ENCODE measurements around the gene TEX14. TPM values are rescaled to one million over a fixed set of nuclear protein-coding genes. Genes with fewer than 3 reads are reported as not detected.

The TEX14 gene
- total RNA-seq, 4 donors from 2014 or later: 0.13 TPM; not detected in 3

DNA sequence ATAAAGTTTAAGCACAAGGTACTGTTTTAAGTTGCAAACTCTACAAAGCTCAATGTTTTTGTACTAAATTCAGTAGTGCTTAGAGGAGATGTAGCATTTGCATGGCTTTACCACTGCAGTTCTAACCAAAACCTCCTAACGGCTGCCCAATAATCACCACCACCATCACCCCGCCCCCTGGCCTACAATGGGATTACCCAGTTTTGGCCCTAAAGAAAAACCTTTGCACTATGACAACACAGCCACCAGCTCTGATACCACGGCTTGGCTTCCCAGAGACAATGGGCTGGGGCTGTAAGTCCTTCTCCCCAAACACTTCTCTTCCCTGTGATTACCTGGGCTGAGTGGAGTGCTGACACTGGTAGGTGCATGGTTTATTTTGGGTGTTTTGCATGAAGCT, 119.0 kb downstream of the TEX14 start:
- no peak overlapping the region for H3K4me3 ChIP-seq
- no peaks in the 10 kb centered on the region for H3K4me1 ChIP-seq
- H3K36me3 ChIP-seq: no peaks in the 10 kb centered on the region
- no peaks in the 10 kb centered on the region for H3K9me3 ChIP-seq
- no peak for TF ChIP-seq POLR2A (IDR thresholded peaks at IDR 0.05)
- TF ChIP-seq, protein P1, sequence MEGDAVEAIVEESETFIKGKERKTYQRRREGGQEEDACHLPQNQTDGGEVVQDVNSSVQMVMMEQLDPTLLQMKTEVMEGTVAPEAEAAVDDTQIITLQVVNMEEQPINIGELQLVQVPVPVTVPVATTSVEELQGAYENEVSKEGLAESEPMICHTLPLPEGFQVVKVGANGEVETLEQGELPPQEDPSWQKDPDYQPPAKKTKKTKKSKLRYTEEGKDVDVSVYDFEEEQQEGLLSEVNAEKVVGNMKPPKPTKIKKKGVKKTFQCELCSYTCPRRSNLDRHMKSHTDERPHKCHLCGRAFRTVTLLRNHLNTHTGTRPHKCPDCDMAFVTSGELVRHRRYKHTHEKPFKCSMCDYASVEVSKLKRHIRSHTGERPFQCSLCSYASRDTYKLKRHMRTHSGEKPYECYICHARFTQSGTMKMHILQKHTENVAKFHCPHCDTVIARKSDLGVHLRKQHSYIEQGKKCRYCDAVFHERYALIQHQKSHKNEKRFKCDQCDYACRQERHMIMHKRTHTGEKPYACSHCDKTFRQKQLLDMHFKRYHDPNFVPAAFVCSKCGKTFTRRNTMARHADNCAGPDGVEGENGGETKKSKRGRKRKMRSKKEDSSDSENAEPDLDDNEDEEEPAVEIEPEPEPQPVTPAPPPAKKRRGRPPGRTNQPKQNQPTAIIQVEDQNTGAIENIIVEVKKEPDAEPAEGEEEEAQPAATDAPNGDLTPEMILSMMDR (IDR thresholded peaks at IDR 0.05): no peak
- no peak for DNase-seq
- no peaks in the 10 kb centered on the region for H3K27me3 ChIP-seq
- H3K27ac ChIP-seq: no peak overlapping the region

- Histone ChIP-seq H3K4me3 (no peak overlapping the region), H3K36me3 (no peaks in the 10 kb centered on the region), H3K27ac (no peak overlapping the region), H3K9me3 (no peaks in the 10 kb centered on the region), H3K4me1 (no peaks in the 10 kb centered on the region), H3K27me3 (no peaks in the 10 kb centered on the region)
- no peak for DNase-seq
- no peak for TF ChIP-seq POLR2A (IDR thresholded peaks at IDR 0.05)
These were observed 121.1 kb downstream of the TEX14 start for GRCh38 chr17:58570758-58571157.

DNA sequence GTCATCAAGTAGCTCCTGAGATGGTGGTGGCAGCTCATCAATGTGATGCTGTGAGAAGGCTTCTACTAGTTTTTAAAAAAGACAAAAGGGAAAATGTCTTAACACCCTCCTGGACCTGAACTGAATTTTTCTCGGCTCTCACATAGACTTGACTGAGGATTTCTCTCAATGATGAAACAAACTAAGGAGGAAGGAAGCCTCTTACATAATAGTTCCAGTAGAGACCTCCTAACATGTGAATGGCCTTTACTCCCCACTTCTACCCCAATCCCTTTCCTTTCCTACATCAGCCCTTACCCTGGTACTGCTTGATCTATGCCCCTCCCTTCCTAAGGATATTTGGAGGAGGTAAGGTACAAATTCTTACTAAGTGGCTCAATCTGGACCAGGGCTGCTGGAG, 122.6 kb downstream of the TEX14 start:
- H3K4me3 ChIP-seq: no peak overlapping the region
- H3K9me3 ChIP-seq: no peaks in the 10 kb centered on the region
- DNase-seq: no peak
- no peak for TF ChIP-seq POLR2A (IDR thresholded peaks at IDR 0.05)
- TF ChIP-seq, protein P1 (IDR thresholded peaks at IDR 0.05): no peak
- no peaks in the 10 kb centered on the region for H3K36me3 ChIP-seq
- no peaks in the 10 kb centered on the region for H3K27me3 ChIP-seq
- H3K27ac ChIP-seq: no peak overlapping the region
- no peaks in the 10 kb centered on the region for H3K4me1 ChIP-seq

GRCh38 chr17:58568044-58568799, 123.6 kb downstream of the TEX14 start:
- Histone ChIP-seq H3K4me1 (no peaks in the 10 kb centered on the region), H3K27me3 (no peaks in the 10 kb centered on the region), H3K9me3 (no peaks in the 10 kb centered on the region), H3K4me3 (no peak overlapping the region), H3K36me3 (no peaks in the 10 kb centered on the region), H3K27ac (no peak overlapping the region)
- no peak for TF ChIP-seq POLR2A (IDR thresholded peaks at IDR 0.05)
- TF ChIP-seq, protein P1 (IDR thresholded peaks at IDR 0.05): no peak
- no peak for DNase-seq

DNA sequence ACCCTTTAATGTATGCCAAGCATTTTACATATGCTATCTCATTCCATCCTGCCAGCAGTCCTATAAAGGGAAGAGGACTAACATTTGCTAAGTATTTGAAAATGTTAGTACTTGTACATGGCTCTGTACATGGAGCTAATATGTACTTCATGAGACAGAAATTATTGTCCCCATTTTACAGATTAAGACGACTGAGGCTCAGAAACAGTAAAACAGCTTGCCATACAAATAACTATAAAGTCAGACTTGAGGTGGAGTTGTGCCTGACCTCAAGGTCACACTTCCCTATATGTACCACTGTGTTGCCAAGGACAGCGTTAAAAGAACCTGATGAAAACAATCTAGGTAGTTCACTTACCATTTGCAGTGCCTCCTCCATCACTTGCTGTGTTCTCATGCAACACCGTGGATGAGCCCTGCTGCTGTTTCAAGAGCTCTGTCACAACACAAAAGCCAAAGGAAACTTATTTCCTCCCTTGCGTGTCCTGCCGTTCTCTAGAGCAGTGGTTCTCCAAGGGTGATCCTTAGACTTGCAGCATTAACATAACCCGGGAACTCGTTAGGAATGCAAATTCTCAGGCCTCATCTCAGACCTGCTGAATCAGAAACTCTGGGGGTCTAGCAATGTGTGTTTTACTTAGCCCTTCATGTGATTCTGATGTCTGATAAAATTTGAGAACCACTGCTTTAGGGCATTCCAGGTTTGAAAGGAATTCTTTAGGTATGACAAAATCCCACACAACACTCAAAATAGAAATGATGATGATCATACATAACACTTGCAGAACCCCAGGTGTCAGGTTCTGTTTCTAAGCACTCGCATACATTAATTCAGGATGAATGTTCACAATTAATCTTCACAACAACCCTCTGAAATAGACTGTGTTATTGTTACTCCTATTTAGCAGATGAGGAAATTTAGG, 126.2 kb downstream of the TEX14 start:
- H3K9me3 ChIP-seq: no peaks in the 10 kb centered on the region
- no peak for DNase-seq
- no peaks in the 10 kb centered on the region for H3K36me3 ChIP-seq
- no peak overlapping the region for H3K4me3 ChIP-seq
- H3K27me3 ChIP-seq: no peaks in the 10 kb centered on the region
- H3K4me1 ChIP-seq: no peaks in the 10 kb centered on the region
- no peak for TF ChIP-seq POLR2A (IDR thresholded peaks at IDR 0.05)
- TF ChIP-seq, protein P1 (IDR thresholded peaks at IDR 0.05): no peak
- H3K27ac ChIP-seq: no peak overlapping the region

DNA sequence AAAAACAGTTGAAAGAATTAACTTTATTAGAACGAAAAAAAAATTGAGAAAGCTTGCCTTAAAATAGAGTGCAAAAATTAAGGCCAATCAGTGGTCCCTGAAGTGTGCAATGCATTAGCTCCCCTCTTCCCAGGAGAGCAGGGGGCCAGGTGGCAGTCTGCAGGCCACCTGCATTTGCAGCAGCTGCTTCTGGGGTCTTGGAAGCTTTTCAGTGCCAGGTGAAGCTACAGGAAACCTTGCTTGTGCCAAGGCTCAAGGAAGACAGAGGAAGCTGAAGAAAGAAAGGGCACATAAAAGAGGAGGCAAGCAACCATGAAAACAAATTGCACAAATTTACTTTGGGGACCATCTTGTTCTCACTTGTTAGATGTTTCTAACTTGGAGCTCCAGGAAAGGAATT, 126.9 kb downstream of the TEX14 start:
- H3K4me1 ChIP-seq: no peaks in the 10 kb centered on the region
- TF ChIP-seq, protein P1 (IDR thresholded peaks at IDR 0.05): no peak
- no peak for TF ChIP-seq POLR2A (IDR thresholded peaks at IDR 0.05)
- H3K27ac ChIP-seq: no peak overlapping the region
- H3K36me3 ChIP-seq: no peaks in the 10 kb centered on the region
- DNase-seq: no peak
- H3K4me3 ChIP-seq: no peak overlapping the region
- H3K9me3 ChIP-seq: no peaks in the 10 kb centered on the region
- no peaks in the 10 kb centered on the region for H3K27me3 ChIP-seq
